ENCODE measurements around the gene STPG3.

- TF ChIP-seq NCOA2 (IDR thresholded peaks at IDR 0.05; ENCODE audit: partially characterized antibody in 2 of 2): no peak
- no peak for TF ChIP-seq BRCA1 (IDR thresholded peaks at IDR 0.05)
- TF ChIP-seq BRCA1 (CRISPR knock-in tag; IDR thresholded peaks at IDR 0.05): no peak
- TF ChIP-seq ELF4 (CRISPR knock-in tag; IDR thresholded peaks at IDR 0.05): peak; percentile 86
- no peak for TF ChIP-seq TCFL5 (CRISPR knock-in tag; conservative IDR thresholded peaks at IDR 0.05)
- TF ChIP-seq NFRKB (IDR thresholded peaks at IDR 0.05; ENCODE audit: low read depth): peak; percentile 39; the same call in 1 of the 2 replicates
- TF ChIP-seq HBP1 (CRISPR knock-in tag; IDR thresholded peaks at IDR 0.05): peak; percentile 84; the same call in 1 of the 2 replicates
- TF ChIP-seq GATA2 (CRISPR knock-in tag; IDR thresholded peaks at IDR 0.05): no peak
- TF ChIP-seq SMARCE1 (IDR thresholded peaks at IDR 0.05): no peak
- no peak for TF ChIP-seq HDAC2 (IDR thresholded peaks at IDR 0.05)
- no peak for TF ChIP-seq BHLHE40 (IDR thresholded peaks at IDR 0.05; ENCODE audit: low read length)
These were observed 10.1 kb upstream of the STPG3 start, which contains the start of gene TUBB4B for GRCh38 chr9:137240841-137241489.
